NT2/D1 (cell line): ENCODE measurements around the gene ROR1.

Source experiments
- DNase-seq: peaks from one replicate; pipeline ENCODE4 v3.0.0-alpha.2; 2011; ENCODE audit warnings: low read depth, low spot score
- H3K27me3 ChIP-seq: 2 replicates; pipeline ENCODE4 v1.6.0; 2011; ENCODE audit warnings: mild to moderate bottlenecking; ENCODE audit not compliant: insufficient read length, insufficient read depth
- H3K36me3 ChIP-seq: 2 replicates; pipeline ENCODE4 v1.6.1; 2011; ENCODE audit warnings: mild to moderate bottlenecking, low read length, mixed read lengths; ENCODE audit not compliant: insufficient read depth, insufficient read length
- H3K4me1 ChIP-seq: 2 replicates; pipeline ENCODE4 v1.5.1; 2011; ENCODE audit not compliant: insufficient read depth, insufficient read length
- H3K4me3 ChIP-seq: 2 replicates; pipeline ENCODE4 v1.5.1; 2011; ENCODE audit warnings: low read depth; ENCODE audit not compliant: insufficient read length
- H3K9ac ChIP-seq: 2 replicates; pipeline ENCODE4 v1.6.0; 2011; ENCODE audit warnings: low read depth; ENCODE audit not compliant: insufficient read length
- H3K9me3 ChIP-seq: 2 replicates; pipeline ENCODE4 v1.5.1; 2011; ENCODE audit warnings: mild to moderate bottlenecking, low read length; ENCODE audit not compliant: insufficient read depth
- SUZ12 ChIP-seq: IDR thresholded peaks from 2 replicates; pipeline ENCODE4 v1.6.1; 2011; ENCODE audit not compliant: insufficient read length, insufficient read depth; ENCODE audit errors: extremely low read depth
- YY1 ChIP-seq: IDR thresholded peaks from 2 replicates; pipeline ENCODE4 v1.6.1; 2011; ENCODE audit not compliant: insufficient read length, insufficient read depth
- ZNF274 ChIP-seq: IDR thresholded peaks from 2 replicates; pipeline ENCODE4 v1.6.1; 2011; ENCODE audit warnings: mild to moderate bottlenecking, low read depth, low read length

The ROR1 gene

DNA sequence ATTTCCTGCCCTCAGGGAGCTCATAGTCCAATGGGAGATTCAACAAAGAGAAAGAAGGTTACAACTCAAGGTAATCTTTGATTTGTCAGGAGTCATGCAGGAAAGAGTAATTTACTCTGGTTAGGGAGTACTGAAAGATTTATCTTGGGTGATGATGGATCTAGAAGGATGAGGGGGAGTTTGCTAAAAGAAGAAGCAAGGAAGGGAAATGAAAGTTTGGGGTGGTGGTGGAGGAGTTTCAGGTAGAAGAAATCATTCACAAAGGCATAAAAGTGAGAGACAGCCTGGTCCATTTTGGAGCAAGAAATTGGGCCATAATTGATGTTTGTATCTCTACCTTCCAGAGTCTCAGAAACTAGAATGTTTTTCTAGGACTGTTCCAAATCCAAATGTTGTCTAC, 116.7 kb downstream of the ROR1 start:
- H3K27me3 ChIP-seq: no peaks in the 10 kb centered on the region
- no peak overlapping the region for H3K9ac ChIP-seq
- H3K9me3 ChIP-seq: no peaks in the 10 kb centered on the region
- no peaks in the 10 kb centered on the region for H3K36me3 ChIP-seq
- TF ChIP-seq SUZ12: no peak
- no peak for TF ChIP-seq YY1
- no peak for TF ChIP-seq ZNF274
- no peaks in the 10 kb centered on the region for H3K4me1 ChIP-seq
- DNase-seq: no peak
- H3K4me3 ChIP-seq: no peak overlapping the region

DNA sequence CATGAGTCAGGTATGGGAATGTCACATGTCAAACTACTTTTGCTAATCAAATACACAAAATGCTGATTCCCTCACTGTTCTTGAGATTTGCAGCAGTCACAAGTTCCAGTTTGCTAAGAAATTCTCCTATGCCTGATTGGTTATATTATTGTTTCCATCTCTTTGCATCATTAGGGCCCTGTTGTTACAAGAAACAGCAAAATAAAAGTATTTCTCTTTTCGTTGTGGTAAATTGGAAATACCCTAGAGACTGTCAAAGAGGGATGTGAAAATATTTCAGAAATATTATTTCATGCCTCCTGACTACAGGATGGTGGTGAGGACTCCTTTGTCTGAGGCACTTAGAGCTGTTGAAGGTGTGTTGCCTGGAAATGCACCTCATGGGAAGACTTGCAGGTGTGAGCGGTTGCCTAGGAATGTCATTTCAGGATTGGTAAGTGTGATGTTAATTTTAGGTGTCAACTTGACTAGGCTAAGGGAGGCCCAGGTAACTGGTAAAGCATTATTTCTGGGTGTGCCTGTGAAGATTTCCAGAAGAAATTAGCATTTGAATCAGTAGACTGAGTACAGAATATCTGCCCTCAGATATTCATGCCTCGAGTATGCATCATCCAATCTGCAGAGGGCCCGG, 117.4 kb downstream of the ROR1 start:
- Histone ChIP-seq H3K4me3 (no peak overlapping the region), H3K9me3 (no peaks in the 10 kb centered on the region), H3K36me3 (no peaks in the 10 kb centered on the region), H3K9ac (no peak overlapping the region), H3K27me3 (no peaks in the 10 kb centered on the region), H3K4me1 (no peaks in the 10 kb centered on the region)
- no peak for DNase-seq
- TF ChIP-seq SUZ12 (no peak), ZNF274 (no peak), YY1 (no peak)

DNA sequence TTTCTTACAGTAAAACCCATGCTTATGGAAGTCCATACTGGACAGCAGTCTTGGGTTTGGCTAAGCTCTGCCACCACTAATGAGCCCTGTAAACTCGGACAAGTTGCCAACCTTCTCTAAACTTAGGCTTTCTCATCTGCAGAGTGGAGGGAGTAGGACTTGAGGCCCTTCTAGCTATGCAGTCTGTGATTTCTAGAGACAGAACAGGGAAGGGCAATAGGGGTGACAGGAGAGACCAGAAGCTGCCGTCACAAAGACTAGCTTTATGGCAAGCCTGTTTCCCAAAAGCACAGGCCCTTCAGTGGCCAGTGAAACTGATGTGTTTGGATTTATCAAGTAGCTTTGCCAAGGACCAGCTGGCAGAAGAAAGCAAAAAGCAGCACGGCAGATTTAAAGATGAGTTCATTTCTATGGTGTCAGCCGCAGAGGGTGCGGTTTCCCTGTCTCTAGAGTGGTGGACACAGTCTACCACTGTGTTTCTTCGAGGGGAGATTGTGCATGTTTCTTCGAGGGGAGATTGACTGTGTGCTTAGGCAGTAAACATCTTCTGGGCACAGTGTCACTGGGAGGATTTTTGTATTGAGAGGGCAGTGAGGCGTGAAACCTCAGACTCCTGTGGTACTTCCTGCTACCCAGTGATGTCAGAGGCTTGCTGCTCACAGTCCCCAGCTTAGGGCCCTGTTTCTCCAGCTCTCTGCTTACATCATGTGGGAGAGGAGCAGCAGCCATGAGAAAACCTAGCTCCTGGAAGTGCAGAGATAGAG, 119.0 kb downstream of the ROR1 start:
- TF ChIP-seq YY1 (no peak), ZNF274 (no peak)
- H3K9me3 ChIP-seq: no peaks in the 10 kb centered on the region
- H3K4me3 ChIP-seq: no peak overlapping the region
- DNase-seq: no peak
- no peak overlapping the region for H3K9ac ChIP-seq
- no peaks in the 10 kb centered on the region for H3K27me3 ChIP-seq
- H3K4me1 ChIP-seq: no peaks in the 10 kb centered on the region
- H3K36me3 ChIP-seq: no peaks in the 10 kb centered on the region

DNA sequence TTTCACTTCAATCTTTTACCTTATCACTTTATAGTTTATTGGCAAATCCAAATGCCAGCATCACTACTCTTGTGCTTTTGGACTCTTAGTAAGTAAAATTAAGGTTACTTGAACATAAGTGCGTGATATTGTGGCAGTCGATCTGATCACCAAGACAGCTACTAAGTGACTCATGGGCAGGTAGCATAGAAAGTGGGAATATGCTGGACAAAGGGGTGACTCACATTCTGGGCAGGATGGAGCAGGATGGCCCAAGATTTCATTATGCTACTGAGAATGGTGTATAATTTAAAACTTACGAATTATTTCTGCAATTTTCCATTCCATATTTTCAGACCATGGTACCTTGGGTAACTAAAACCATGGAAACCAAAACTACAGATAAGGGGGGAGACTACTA, 120.2 kb downstream of the ROR1 start:
- no peaks in the 10 kb centered on the region for H3K9me3 ChIP-seq
- no peak overlapping the region for H3K9ac ChIP-seq
- no peaks in the 10 kb centered on the region for H3K4me1 ChIP-seq
- no peak for TF ChIP-seq YY1
- TF ChIP-seq ZNF274: no peak
- TF ChIP-seq SUZ12: no peak
- H3K27me3 ChIP-seq: no peaks in the 10 kb centered on the region
- DNase-seq: no peak
- H3K36me3 ChIP-seq: no peaks in the 10 kb centered on the region
- H3K4me3 ChIP-seq: no peak overlapping the region

DNA sequence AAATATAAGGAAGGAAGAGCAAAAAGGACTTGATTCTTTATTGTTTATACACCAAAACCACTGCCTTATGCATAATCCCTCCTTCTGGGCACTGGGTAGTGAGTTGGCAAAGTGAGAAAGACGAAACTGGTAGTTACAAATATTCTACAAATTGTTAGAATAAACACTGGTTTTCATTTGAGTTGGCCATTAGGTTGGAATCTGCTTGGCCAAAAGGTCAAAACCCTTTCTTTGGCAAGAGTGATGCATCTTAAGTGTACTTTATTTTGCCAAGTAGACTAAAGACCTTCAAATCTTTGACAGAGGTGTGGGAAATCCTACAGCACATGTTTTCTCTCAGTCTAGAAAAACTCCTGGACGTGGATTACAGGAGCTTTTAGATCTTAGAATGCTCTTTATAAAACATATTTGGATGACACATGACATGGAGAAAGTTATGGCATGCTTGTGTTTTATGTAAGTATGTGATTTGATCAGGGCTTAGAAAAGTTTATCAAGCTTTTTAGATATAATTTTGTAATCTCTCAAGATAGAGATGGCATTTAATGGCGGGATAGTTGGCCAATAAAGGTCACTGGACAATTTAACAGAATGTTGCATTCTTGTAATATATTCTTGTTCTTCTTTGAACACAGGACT, 120.9 kb downstream of the ROR1 start:
- TF ChIP-seq SUZ12 (no peak), ZNF274 (no peak)
- DNase-seq: no peak
- H3K27me3 ChIP-seq: no peaks in the 10 kb centered on the region
- no peaks in the 10 kb centered on the region for H3K4me1 ChIP-seq
- H3K9me3 ChIP-seq: no peaks in the 10 kb centered on the region
- no peaks in the 10 kb centered on the region for H3K36me3 ChIP-seq
- no peak overlapping the region for H3K9ac ChIP-seq
- H3K4me3 ChIP-seq: no peak overlapping the region

DNA sequence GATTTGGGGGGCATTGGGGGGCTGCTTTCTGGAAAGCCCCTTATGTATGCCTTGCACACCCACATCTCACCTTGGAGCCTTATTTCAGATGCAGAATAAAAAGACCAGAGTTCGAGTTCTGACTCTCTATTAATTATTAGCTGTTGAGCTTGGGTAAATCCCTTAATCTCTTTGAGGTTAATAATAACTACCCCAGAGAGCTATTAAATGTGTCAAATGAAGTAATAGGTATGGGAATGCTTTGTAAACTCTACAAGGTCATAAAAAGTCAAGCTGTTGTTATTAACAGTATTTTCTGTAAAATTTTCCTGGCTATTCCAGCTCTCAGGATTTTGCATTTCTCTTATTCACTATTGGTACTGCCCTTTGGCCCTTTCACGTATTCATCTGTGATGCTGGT, 122.9 kb downstream of the ROR1 start:
- H3K9me3 ChIP-seq: no peaks in the 10 kb centered on the region
- TF ChIP-seq ZNF274 (no peak), YY1 (no peak), SUZ12 (no peak)
- no peaks in the 10 kb centered on the region for H3K27me3 ChIP-seq
- DNase-seq: no peak
- H3K4me1 ChIP-seq: no peaks in the 10 kb centered on the region
- H3K9ac ChIP-seq: no peak overlapping the region
- no peak overlapping the region for H3K4me3 ChIP-seq
- no peaks in the 10 kb centered on the region for H3K36me3 ChIP-seq

DNA sequence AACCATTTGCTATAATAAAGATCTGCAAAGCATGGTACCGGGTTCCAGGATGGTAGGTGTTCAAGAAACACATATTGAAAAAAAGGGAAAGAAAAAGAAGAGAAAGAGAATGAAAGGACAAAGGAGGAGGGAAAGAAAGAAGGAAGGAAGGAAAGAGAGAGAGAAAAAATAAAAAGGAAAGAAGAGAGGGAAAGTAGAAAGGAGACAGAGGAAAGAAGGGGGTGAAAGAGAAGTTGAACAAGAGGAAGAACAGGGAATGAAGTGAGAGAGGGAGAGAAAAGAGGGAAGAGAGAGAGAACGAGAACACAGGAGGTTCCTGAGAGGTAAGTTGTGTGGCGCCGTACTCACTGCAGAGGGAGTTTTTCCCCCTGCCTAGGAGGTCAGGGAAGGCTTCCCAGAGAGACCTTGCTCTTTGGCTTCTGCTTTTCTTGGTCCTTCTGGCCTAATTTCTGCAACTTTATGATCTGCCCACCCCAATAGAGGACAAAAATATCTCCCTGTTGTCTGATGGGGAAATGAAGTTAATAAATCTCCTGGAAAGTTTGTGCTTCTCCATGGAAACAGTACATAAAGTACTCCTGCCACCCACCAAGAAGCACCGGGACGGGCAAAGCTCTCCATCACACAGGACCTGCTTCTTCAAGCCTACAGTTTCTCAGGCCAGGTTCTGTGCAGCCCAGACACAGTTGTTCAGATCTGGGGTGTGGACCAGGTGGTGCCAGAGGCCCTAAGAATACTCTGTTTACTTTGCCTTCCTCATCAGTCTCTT, 124.8 kb downstream of the ROR1 start:
- Histone ChIP-seq H3K27me3 (no peaks in the 10 kb centered on the region), H3K9me3 (no peaks in the 10 kb centered on the region), H3K4me3 (no peak overlapping the region), H3K9ac (no peak overlapping the region), H3K36me3 (no peaks in the 10 kb centered on the region), H3K4me1 (no peaks in the 10 kb centered on the region)
- TF ChIP-seq ZNF274 (no peak), SUZ12 (no peak), YY1 (no peak)
- no peak for DNase-seq
